OCI-LY7 (cell line): Measurements from ENCODE around the gene NMNAT1. TPM values are rescaled to one million over a fixed set of nuclear protein-coding genes. Genes with fewer than 3 reads are reported as not detected.

Source experiments
- BruUV-seq: library from RNA; stranded (reverse); fragments of 400-500 nt; replicated peaks from 2 replicates; lab custom pipeline; 2021; lab: Mats Ljungman, UMichigan
- CTCF ChIA-PET: fragments of 300-600 bp; sonication (Branson Sonifier 250); formaldehyde crosslinking; loops from one replicate; lab custom pipeline; 2022; ENCODE audit warnings: antibody characterized with exemption; ENCODE audit not compliant: unreplicated experiment; lab: Charles Lee
- POLR2A ChIA-PET: fragments of 300-600 bp; sonication (Branson Sonifier 250); formaldehyde crosslinking; loops from one replicate; lab custom pipeline; 2022; ENCODE audit warnings: antibody characterized with exemption; lab: Charles Lee
- DNase-seq: peaks from one replicate; pipeline ENCODE4 v3.0.0-alpha.2; 2015; ENCODE audit warnings: low spot score
- H2AFZ ChIP-seq: fragments of 200-600 bp; sonication (generic), shearing (Covaris generic); 2 replicates; pipeline ENCODE4 v1.6.1; 2014; ENCODE audit warnings: mild to moderate bottlenecking, antibody characterized with exemption, low read length, moderate library complexity
- H3K27ac ChIP-seq: fragments of 200-600 bp; sonication (generic); 2 replicates; pipeline ENCODE4 v1.5.1; 2014; ENCODE audit warnings: mixed run types, low read depth, mild to moderate bottlenecking, moderate library complexity, low read length, inconsistent platforms; ENCODE audit not compliant: poor library complexity, severe bottlenecking
- H3K36me3 ChIP-seq: fragments of 200-600 bp; sonication (generic); 2 replicates; pipeline ENCODE4 v1.6.1; 2014; ENCODE audit warnings: mild to moderate bottlenecking, antibody characterized with exemption, low read length, moderate library complexity, mixed read lengths; ENCODE audit not compliant: insufficient read depth
- H3K4me1 ChIP-seq: fragments of 200-600 bp; sonication (generic); 2 replicates; pipeline ENCODE4 v1.5.1; 2014; ENCODE audit warnings: mild to moderate bottlenecking, low read length; ENCODE audit not compliant: insufficient read depth, poor library complexity, severe bottlenecking
- H3K4me2 ChIP-seq: fragments of 200-600 bp; sonication (generic); 2 replicates; pipeline ENCODE4 v1.6.1; 2014; ENCODE audit warnings: mild to moderate bottlenecking, low read length
- H3K4me3 ChIP-seq: fragments of 200-600 bp; sonication (generic); 2 replicates; pipeline ENCODE4 v1.5.1; 2014; ENCODE audit warnings: mild to moderate bottlenecking, low read depth, low read length; ENCODE audit not compliant: poor library complexity, severe bottlenecking
- H3K79me2 ChIP-seq: fragments of 200-600 bp; sonication (generic); 2 replicates; pipeline ENCODE4 v1.6.1; 2016; ENCODE audit warnings: low read depth, mild to moderate bottlenecking, low read length, moderate library complexity, mixed read lengths; ENCODE audit not compliant: insufficient read depth
- H3K9me2 ChIP-seq: fragments of 200-600 bp; sonication (generic); 2 replicates; pipeline ENCODE4 v1.6.1; 2016; ENCODE audit warnings: mild to moderate bottlenecking, low read length, mixed read lengths; ENCODE audit not compliant: insufficient read depth
- H3K9me3 ChIP-seq: fragments of 200-600 bp; sonication (generic); 2 replicates; pipeline ENCODE4 v1.6.1; 2014; ENCODE audit warnings: mild to moderate bottlenecking, mixed run types, low read length, mixed read lengths
- H4K20me1 ChIP-seq: fragments of 200-600 bp; sonication (generic); 2 replicates; pipeline ENCODE4 v1.6.1; 2014; ENCODE audit warnings: mild to moderate bottlenecking, antibody characterized with exemption, low read length, moderate library complexity, mixed read lengths; ENCODE audit not compliant: insufficient read depth
- EZH2phosphoT487 ChIP-seq: fragments of 200-600 bp; sonication (generic); IDR thresholded peaks from 2 replicates; pipeline ENCODE4 v1.6.1; 2018; ENCODE audit warnings: low read depth, borderline replicate concordance, mild to moderate bottlenecking, mixed run types, antibody characterized with exemption, low read length, moderate library complexity, mixed read lengths
- intact Hi-C: fragments of 100-400 bp; cut with micrococcal nuclease; formaldehyde crosslinking; loops from one replicate; pipeline ENCODE4 v1.10.0; 2022; ENCODE audit not compliant: unreplicated experiment
- total RNA-seq, 2 experiments: library from RNA; depleted of rRNA in 1 of 2; stranded (reverse); fragments of >200 nt in 1 of 2; shearing (Covaris generic) in 1 of 2; gene quantifications; 2 replicates each; pipeline ENCODE4 v1.2.3, GENCODE V29; 2014 to 2022
- TF ChIP-seq, protein P1 (sequence below): fragments of 200-600 bp; sonication (generic); conservative IDR thresholded peaks from 2 replicates; pipeline ENCODE4 v1.5.1; 2014; ENCODE audit warnings: mild to moderate bottlenecking, antibody characterized with exemption, low read length, moderate library complexity, mixed read lengths

The NMNAT1 gene
- total RNA-seq, 2 experiments from 2014 or later: 5.4 to 6.5 TPM

DNA sequence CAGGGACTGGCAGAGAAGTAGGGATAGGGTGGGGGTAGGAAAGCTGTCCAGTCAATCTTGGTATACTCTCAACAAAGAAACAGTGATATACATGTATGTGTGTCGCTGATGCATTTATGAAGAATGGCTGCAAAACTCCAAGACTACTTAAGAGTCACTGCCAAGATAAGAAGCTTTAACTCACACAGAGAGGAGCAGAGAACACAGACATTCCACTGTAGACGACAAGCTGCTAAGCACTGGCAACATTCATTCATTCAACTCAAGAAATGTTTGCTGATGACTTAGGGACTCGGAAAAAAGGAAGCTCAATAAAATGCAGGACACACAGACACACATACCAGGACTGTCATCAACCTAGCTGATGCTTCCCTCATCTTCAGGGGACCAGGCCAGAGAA, 38.7 kb upstream of the NMNAT1 start:
- peaks cover 16% of the 10 kb centered on the region for H3K4me1 ChIP-seq
- no peak overlapping the region for H3K4me2 ChIP-seq
- H3K9me2 ChIP-seq: no peaks in the 10 kb centered on the region
- no TSS peak for BruUV-seq
- H4K20me1 ChIP-seq: no peaks in the 10 kb centered on the region
- CTCF ChIA-PET: no interaction called here
- H3K9me3 ChIP-seq: no peaks in the 10 kb centered on the region
- no peaks in the 10 kb centered on the region for H3K79me2 ChIP-seq
- no peak overlapping the region for H3K27ac ChIP-seq
- TF ChIP-seq, protein P1, sequence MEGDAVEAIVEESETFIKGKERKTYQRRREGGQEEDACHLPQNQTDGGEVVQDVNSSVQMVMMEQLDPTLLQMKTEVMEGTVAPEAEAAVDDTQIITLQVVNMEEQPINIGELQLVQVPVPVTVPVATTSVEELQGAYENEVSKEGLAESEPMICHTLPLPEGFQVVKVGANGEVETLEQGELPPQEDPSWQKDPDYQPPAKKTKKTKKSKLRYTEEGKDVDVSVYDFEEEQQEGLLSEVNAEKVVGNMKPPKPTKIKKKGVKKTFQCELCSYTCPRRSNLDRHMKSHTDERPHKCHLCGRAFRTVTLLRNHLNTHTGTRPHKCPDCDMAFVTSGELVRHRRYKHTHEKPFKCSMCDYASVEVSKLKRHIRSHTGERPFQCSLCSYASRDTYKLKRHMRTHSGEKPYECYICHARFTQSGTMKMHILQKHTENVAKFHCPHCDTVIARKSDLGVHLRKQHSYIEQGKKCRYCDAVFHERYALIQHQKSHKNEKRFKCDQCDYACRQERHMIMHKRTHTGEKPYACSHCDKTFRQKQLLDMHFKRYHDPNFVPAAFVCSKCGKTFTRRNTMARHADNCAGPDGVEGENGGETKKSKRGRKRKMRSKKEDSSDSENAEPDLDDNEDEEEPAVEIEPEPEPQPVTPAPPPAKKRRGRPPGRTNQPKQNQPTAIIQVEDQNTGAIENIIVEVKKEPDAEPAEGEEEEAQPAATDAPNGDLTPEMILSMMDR: no peak
- TF ChIP-seq EZH2phosphoT487: no peak
- no peak for DNase-seq
- intact Hi-C loops: no loop called here
- H3K36me3 ChIP-seq: no peaks in the 10 kb centered on the region
- POLR2A ChIA-PET: interaction anchor here (1.6 kb wide), 1 partner anchor 14 kb away, joined by 3 read pairs; no protein-coding TSS in a partner anchor
- no peak overlapping the region for H2AFZ ChIP-seq
- H3K4me3 ChIP-seq: no peak overlapping the region

GRCh38 chr1:9905010-9905409, 38.3 kb upstream of the NMNAT1 start:
- H4K20me1 ChIP-seq: no peaks in the 10 kb centered on the region
- no peak overlapping the region for H2AFZ ChIP-seq
- ChIA-PET CTCF (no interaction called here), POLR2A (no interaction called here)
- H3K79me2 ChIP-seq: no peaks in the 10 kb centered on the region
- no peak overlapping the region for H3K4me2 ChIP-seq
- DNase-seq: no peak
- TF ChIP-seq, protein P1: no peak
- no peak for TF ChIP-seq EZH2phosphoT487
- no peaks in the 10 kb centered on the region for H3K9me2 ChIP-seq
- H3K27ac ChIP-seq: no peak overlapping the region
- H3K4me1 ChIP-seq: peaks cover 16% of the 10 kb centered on the region
- no peaks in the 10 kb centered on the region for H3K36me3 ChIP-seq
- no TSS peak for BruUV-seq
- no peaks in the 10 kb centered on the region for H3K9me3 ChIP-seq
- no peak overlapping the region for H3K4me3 ChIP-seq
- intact Hi-C loops: no loop called here

DNA sequence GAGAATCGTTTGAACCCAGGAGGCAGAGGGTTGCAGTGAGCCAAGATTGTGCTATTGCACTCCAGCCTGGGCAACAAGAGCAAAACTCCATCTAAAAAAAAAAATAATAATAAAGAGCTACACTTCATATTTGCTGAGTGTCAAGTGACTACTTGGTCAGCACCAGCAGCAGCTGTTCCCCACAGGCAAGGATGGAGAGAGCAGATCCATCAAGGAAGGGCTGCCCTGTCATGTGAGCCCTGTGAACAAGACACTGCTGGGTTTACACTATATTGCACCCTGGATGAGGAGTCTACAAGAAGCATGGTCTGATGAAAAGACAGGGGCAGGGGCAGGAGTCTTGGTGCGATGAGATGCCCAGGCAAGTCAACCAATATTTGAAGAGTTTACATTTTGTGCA, 36.8 kb upstream of the NMNAT1 start:
- intact Hi-C loops: no loop called here
- no peaks in the 10 kb centered on the region for H3K79me2 ChIP-seq
- BruUV-seq: no TSS peak
- H4K20me1 ChIP-seq: no peaks in the 10 kb centered on the region
- H3K9me3 ChIP-seq: no peaks in the 10 kb centered on the region
- no peaks in the 10 kb centered on the region for H3K36me3 ChIP-seq
- peaks cover 15% of the 10 kb centered on the region for H3K4me1 ChIP-seq
- H3K9me2 ChIP-seq: no peaks in the 10 kb centered on the region
- TF ChIP-seq, protein P1: no peak
- no peak for TF ChIP-seq EZH2phosphoT487
- ChIA-PET CTCF (interaction anchor here (0.5 kb wide), 1 partner anchor 11 kb away, joined by 3 read pairs; no protein-coding TSS in a partner anchor), POLR2A (no interaction called here)
- H2AFZ ChIP-seq: no peak overlapping the region
- H3K4me2 ChIP-seq: no peak overlapping the region
- no peak for DNase-seq
- no peak overlapping the region for H3K27ac ChIP-seq
- no peak overlapping the region for H3K4me3 ChIP-seq
